Neural cell (in vitro differentiated cells): ENCODE measurements around the gene ZNF334. TPM values are rescaled to one million over a fixed set of nuclear protein-coding genes. Genes with fewer than 3 reads are reported as not detected.

Source experiments
- polyA plus RNA-seq: library from polyadenylated mRNA; depleted of rRNA; stranded (reverse); fragments of >200 nt; gene quantifications from 2 replicates; pipeline ENCODE4 v1.2.3, GENCODE V29; 2014

Gene ZNF334
- polyA plus RNA-seq, 1 donor from 2014 or later = 41.5 TPM

Other genes starting within 250 kb of the ZNF334 start
- 2.1 and 2.5 TPM in 2 replicates for gene CDH22, start 205.1 kb downstream of the ZNF334 start, polyA plus RNA-seq
- gene ELMO2, start 106.9 kb downstream of the ZNF334 start, polyA plus RNA-seq = 72.0 and 79.9 TPM in 2 replicates
- not detected in 2 replicates for gene OCSTAMP, start 37.1 kb upstream of the ZNF334 start, polyA plus RNA-seq
- 5.5 and 8.3 TPM in 2 replicates for gene SLC13A3, start 137.9 kb upstream of the ZNF334 start, polyA plus RNA-seq
- 22.7 and 25.7 TPM in 2 replicates for gene TP53RK, start 175.9 kb upstream of the ZNF334 start, polyA plus RNA-seq
- gene SLC2A10, start 196.1 kb upstream of the ZNF334 start, polyA plus RNA-seq = 0.22 TPM in 1 of 2 replicates, not detected in the other